ENCODE data around the gene LRRC55.

GRCh38 chr11:57155838-57156607 lies 25.7 kb upstream of the LRRC55 start:
- TF ChIP-seq, protein P1, sequence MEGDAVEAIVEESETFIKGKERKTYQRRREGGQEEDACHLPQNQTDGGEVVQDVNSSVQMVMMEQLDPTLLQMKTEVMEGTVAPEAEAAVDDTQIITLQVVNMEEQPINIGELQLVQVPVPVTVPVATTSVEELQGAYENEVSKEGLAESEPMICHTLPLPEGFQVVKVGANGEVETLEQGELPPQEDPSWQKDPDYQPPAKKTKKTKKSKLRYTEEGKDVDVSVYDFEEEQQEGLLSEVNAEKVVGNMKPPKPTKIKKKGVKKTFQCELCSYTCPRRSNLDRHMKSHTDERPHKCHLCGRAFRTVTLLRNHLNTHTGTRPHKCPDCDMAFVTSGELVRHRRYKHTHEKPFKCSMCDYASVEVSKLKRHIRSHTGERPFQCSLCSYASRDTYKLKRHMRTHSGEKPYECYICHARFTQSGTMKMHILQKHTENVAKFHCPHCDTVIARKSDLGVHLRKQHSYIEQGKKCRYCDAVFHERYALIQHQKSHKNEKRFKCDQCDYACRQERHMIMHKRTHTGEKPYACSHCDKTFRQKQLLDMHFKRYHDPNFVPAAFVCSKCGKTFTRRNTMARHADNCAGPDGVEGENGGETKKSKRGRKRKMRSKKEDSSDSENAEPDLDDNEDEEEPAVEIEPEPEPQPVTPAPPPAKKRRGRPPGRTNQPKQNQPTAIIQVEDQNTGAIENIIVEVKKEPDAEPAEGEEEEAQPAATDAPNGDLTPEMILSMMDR (IDR thresholded peaks at IDR 0.05) = no peak
- TF ChIP-seq POLR2A (IDR thresholded peaks at IDR 0.05) = no peak
